Calu3 (cell line): ENCODE measurements around the gene SGCD. TPM values are rescaled to one million over a fixed set of nuclear protein-coding genes. Genes with fewer than 3 reads are reported as not detected.

ENCODE experiments used
- BruUV-seq: library from RNA; stranded (reverse); fragments of 400-500 nt; replicated peaks from 2 replicates; lab custom pipeline; 2021; lab: Mats Ljungman, UMichigan
- CTCF ChIA-PET: fragments of 300-600 bp; sonication (Branson Sonifier 250); formaldehyde crosslinking; loops from one replicate; lab custom pipeline; 2022; ENCODE audit warnings: antibody characterized with exemption; lab: Charles Lee
- DNase-seq: peaks from one replicate; pipeline ENCODE4 v3.0.0; 2022
- H3K27ac Mint-ChIP-seq: one replicate; pipeline ENCODE4 v1.8.0; 2022; ENCODE audit warnings: mixed read lengths; ENCODE audit not compliant: unreplicated experiment
- H3K27me3 Mint-ChIP-seq: one replicate; pipeline ENCODE4 v1.8.0; 2022; ENCODE audit warnings: mixed read lengths; ENCODE audit not compliant: unreplicated experiment
- H3K36me3 Mint-ChIP-seq: one replicate; pipeline ENCODE4 v1.8.0; 2022; ENCODE audit warnings: mild to moderate bottlenecking, moderate library complexity, mixed read lengths; ENCODE audit not compliant: insufficient read depth, unreplicated experiment
- H3K4me1 Mint-ChIP-seq: one replicate; pipeline ENCODE4 v1.8.0; 2022; ENCODE audit warnings: mild to moderate bottlenecking, low read depth, mixed read lengths; ENCODE audit not compliant: unreplicated experiment
- H3K4me3 Mint-ChIP-seq: one replicate; pipeline ENCODE4 v1.8.0; 2022; ENCODE audit warnings: mild to moderate bottlenecking, low read depth, moderate library complexity, mixed read lengths; ENCODE audit not compliant: unreplicated experiment
- H3K9me3 Mint-ChIP-seq: one replicate; pipeline ENCODE4 v1.8.0; 2022; ENCODE audit warnings: low read depth, mixed read lengths; ENCODE audit not compliant: unreplicated experiment
- intact Hi-C: fragments of 100-400 bp; cut with micrococcal nuclease; formaldehyde crosslinking; loops from one replicate; pipeline ENCODE4 v1.10.0; 2022; ENCODE audit not compliant: unreplicated experiment
- total RNA-seq: library from RNA; stranded (reverse); gene quantifications from 2 replicates; pipeline ENCODE4 v1.2.3, GENCODE V29; 2022
- TF ChIP-seq, protein P1 (sequence below): fragments of 200-600 bp; IDR thresholded peaks from one replicate; pipeline ENCODE4 v1.8.0; 2022; ENCODE audit warnings: antibody characterized with exemption; ENCODE audit not compliant: unreplicated experiment

Gene SGCD
- total RNA-seq, 1 experiment from 2014 or later, result not detected

DNA sequence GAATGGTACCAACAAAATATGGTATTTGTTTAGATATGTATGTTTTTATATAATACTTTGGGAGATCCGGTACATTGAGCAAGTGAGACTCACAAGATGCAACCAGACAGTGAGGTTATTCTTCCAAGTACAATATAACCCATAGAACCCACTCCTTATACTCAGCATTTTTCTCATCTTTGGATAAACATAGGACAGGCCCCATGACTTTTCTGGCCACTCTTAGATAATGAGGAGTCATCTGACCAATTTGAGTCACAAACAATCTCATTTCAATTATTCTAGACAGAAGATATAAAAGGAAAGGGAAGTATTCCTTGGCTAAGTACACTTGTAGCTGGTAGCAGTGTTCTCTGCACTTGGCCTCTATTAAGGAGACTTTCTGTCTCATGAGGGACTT lies 150.2 kb downstream of the SGCD start:
- CTCF ChIA-PET, result no interaction called here
- no peak overlapping the region for H3K27ac Mint-ChIP-seq
- no peaks in the 10 kb centered on the region for H3K36me3 Mint-ChIP-seq

DNA sequence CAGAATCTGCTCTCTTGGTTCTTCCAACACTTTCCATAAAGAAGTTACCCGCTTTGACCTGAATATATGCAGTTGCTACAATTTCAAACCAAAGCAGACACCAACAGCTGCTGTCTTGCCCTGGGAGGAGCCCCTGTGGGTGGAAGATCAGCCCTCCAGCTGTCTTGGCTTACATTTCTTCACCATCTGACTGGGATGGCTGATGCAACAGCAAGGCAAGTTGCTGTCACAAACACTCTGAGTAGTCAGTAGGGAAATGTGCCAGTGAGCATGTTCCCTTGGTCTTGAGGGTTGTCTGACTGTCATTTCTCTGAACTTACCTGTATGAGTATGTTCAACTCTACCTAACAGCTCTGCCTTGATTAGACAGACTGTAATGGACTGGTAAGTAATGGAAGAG lies 152.9 kb downstream of the SGCD start:
- H3K36me3 Mint-ChIP-seq, result no peaks in the 10 kb centered on the region
- TF ChIP-seq, protein P1, sequence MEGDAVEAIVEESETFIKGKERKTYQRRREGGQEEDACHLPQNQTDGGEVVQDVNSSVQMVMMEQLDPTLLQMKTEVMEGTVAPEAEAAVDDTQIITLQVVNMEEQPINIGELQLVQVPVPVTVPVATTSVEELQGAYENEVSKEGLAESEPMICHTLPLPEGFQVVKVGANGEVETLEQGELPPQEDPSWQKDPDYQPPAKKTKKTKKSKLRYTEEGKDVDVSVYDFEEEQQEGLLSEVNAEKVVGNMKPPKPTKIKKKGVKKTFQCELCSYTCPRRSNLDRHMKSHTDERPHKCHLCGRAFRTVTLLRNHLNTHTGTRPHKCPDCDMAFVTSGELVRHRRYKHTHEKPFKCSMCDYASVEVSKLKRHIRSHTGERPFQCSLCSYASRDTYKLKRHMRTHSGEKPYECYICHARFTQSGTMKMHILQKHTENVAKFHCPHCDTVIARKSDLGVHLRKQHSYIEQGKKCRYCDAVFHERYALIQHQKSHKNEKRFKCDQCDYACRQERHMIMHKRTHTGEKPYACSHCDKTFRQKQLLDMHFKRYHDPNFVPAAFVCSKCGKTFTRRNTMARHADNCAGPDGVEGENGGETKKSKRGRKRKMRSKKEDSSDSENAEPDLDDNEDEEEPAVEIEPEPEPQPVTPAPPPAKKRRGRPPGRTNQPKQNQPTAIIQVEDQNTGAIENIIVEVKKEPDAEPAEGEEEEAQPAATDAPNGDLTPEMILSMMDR, result no peak
- BruUV-seq, result no TSS peak

More for the DNA sequence above, 150.2 kb downstream of the SGCD start:
- H3K4me3 Mint-ChIP-seq, result no peak overlapping the region
- H3K9me3 Mint-ChIP-seq, result no peaks in the 10 kb centered on the region
- no peaks in the 10 kb centered on the region for H3K4me1 Mint-ChIP-seq
- TF ChIP-seq, protein P1, result no peak
- intact Hi-C loops, result no loop called here
- H3K27me3 Mint-ChIP-seq, result no peaks in the 10 kb centered on the region
- BruUV-seq, result no TSS peak
- no peak for DNase-seq

DNA sequence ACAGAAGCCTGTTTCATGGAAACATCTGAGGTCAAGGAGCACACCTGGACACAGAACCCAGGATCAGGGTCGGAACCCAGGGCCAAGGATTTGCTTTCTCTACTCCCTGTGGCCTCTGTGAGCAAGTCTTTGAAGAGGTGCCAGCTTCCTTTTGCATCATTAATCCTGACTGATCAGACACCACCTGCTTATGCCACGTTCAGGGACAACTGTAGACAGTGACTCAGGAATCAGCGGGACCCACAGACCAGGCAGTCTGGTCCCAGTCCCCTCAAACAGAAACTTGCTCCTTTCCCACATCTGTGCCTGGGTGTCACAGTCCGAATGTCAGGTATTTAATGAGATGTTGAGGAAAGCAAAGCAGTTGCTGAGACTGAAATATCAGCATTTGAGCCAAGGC lies 154.8 kb downstream of the SGCD start:
- Mint-ChIP-seq H3K4me3 (no peak overlapping the region), H3K4me1 (no peaks in the 10 kb centered on the region), H3K9me3 (no peaks in the 10 kb centered on the region), H3K27me3 (no peaks in the 10 kb centered on the region), H3K36me3 (no peaks in the 10 kb centered on the region), H3K27ac (no peak overlapping the region)
- TF ChIP-seq, protein P1, result no peak
- CTCF ChIA-PET, result no interaction called here
- DNase-seq, result no peak
- intact Hi-C loops, result no loop called here
- BruUV-seq, result no TSS peak

More for the DNA sequence above, 152.9 kb downstream of the SGCD start:
- Mint-ChIP-seq H3K27ac (no peak overlapping the region), H3K4me1 (no peaks in the 10 kb centered on the region), H3K4me3 (no peak overlapping the region), H3K9me3 (no peaks in the 10 kb centered on the region), H3K27me3 (no peaks in the 10 kb centered on the region)
- intact Hi-C loops, result no loop called here
- CTCF ChIA-PET, result interaction anchor here (0.5 kb wide), 1 partner anchor 344 kb away, joined by 5 read pairs; no protein-coding TSS in a partner anchor
- no peak for DNase-seq

DNA sequence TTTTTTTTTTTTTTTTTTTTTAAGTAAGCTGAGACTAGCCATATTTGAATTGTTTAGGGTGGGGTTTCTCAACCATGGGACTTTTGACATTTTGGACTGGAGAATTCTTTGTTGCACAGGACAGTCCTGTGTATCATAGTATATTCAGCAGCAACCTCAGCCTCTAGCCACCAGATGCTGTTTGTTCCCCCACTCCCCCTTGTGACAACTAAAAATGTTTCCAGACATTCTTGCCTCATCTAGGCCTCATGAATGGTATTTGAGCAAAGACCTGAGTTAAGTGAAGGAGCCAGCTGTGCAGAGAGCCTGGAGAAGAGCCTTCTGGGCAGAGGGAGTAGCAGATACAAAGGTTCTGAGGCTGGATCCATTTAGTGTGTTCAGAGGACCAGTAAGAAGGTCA lies 155.9 kb downstream of the SGCD start:
- Mint-ChIP-seq H3K36me3 (no peaks in the 10 kb centered on the region), H3K27ac (no peak overlapping the region), H3K4me3 (no peak overlapping the region), H3K4me1 (no peaks in the 10 kb centered on the region), H3K27me3 (no peaks in the 10 kb centered on the region), H3K9me3 (no peaks in the 10 kb centered on the region)
- TF ChIP-seq, protein P1, result no peak
- DNase-seq, result no peak
- no TSS peak for BruUV-seq
- CTCF ChIA-PET, result interaction anchor here (0.7 kb wide), 2 partner anchors 390 to 652 kb away, joined by 7 read pairs; no protein-coding TSS in a partner anchor
- intact Hi-C loops, result no loop called here
